ENCODE data around the gene MCTP2.
A peak's percentile ranks its signal among the peaks of the same experiment; 100 is the strongest.

MCTP2 gene

DNA sequence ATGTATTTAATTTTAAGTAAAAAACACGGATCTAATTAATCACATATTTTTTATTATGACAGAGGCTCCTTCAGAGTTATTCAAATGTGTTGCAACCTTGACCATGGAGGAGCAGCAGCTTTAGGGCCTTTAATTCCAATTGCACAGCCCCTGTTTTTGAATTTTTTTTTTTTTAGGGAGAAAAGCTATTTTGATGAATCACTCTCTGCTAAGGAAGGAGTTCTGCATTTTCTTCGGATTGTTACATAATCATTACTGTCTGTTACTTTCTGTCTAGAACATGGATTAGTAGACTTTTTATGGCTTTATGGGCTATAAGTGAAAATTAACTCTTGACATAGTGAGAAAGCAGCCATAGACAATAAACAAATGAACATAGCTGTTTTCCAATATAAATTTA is 90.8 kb downstream of the MCTP2 start:
- no peak overlapping the region for H3K27ac ChIP-seq
- TF ChIP-seq, protein P1, sequence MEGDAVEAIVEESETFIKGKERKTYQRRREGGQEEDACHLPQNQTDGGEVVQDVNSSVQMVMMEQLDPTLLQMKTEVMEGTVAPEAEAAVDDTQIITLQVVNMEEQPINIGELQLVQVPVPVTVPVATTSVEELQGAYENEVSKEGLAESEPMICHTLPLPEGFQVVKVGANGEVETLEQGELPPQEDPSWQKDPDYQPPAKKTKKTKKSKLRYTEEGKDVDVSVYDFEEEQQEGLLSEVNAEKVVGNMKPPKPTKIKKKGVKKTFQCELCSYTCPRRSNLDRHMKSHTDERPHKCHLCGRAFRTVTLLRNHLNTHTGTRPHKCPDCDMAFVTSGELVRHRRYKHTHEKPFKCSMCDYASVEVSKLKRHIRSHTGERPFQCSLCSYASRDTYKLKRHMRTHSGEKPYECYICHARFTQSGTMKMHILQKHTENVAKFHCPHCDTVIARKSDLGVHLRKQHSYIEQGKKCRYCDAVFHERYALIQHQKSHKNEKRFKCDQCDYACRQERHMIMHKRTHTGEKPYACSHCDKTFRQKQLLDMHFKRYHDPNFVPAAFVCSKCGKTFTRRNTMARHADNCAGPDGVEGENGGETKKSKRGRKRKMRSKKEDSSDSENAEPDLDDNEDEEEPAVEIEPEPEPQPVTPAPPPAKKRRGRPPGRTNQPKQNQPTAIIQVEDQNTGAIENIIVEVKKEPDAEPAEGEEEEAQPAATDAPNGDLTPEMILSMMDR (conservative IDR thresholded peaks at IDR 0.05), result no peak
- TF ChIP-seq ZFX (IDR thresholded peaks at IDR 0.05), result no peak

- H3K27ac ChIP-seq, result no peak overlapping the region; the same call in 1 of the 2 replicates
- TF ChIP-seq, protein P1 (conservative IDR thresholded peaks at IDR 0.05), result no peak
- no peak for TF ChIP-seq ZFX (IDR thresholded peaks at IDR 0.05)
Observed at GRCh38 chr15:94323076-94323475, 91.7 kb downstream of the MCTP2 start.

- H3K27ac ChIP-seq, result peak overlapping the region; percentile 49
- TF ChIP-seq, protein P1 (conservative IDR thresholded peaks at IDR 0.05), result peak; percentile 93
- 0 out of 2 replicates have a peak, but pooled peaks have one; percentile 17 for TF ChIP-seq ZFX (IDR thresholded peaks at IDR 0.05)
Observed at GRCh38 chr15:94324117-94324826, 92.9 kb downstream of the MCTP2 start.

GRCh38 chr15:94324835-94325767 is 93.7 kb downstream of the MCTP2 start:
- TF ChIP-seq, protein P1 (conservative IDR thresholded peaks at IDR 0.05), result no peak
- no peak for TF ChIP-seq ZFX (IDR thresholded peaks at IDR 0.05)
- no peak overlapping the region for H3K27ac ChIP-seq

GRCh38 chr15:94327356-94327936 is 96.1 kb downstream of the MCTP2 start:
- no peak for TF ChIP-seq ZFX (IDR thresholded peaks at IDR 0.05)
- TF ChIP-seq, protein P1 (conservative IDR thresholded peaks at IDR 0.05), result peak; percentile 83
- no peak overlapping the region for H3K27ac ChIP-seq

DNA sequence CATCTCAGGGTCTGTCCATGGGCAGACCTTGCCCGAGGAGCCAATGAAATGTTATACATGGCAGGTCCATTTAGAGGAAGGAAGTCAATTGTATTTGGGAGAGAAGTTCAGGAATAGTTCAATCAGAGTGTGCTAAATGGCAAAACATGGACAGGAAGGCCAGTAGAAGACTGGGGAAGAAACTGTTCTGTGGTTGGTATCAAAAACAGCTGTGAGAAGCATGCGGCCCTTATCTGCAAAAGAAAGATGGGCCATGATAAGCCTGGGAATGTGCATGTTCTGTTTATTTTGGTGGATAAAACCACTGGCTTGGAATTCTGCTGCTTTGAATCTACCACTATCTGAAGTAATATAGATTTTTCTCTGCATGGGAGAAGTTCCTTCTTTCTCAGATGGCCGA is 100.4 kb downstream of the MCTP2 start:
- TF ChIP-seq, protein P1 (conservative IDR thresholded peaks at IDR 0.05), result no peak
- TF ChIP-seq ZFX (IDR thresholded peaks at IDR 0.05), result no peak
- H3K27ac ChIP-seq, result no peak overlapping the region

Data from C4-2B (cell line).